Activated CD8-positive, alpha-beta memory T cell treated with anti-CD3 and anti-CD28 coated beads, Interleukin-2, amount 50 U/mL, for 24 hours (primary cell): ENCODE data around the gene HSPB1.
"Not testable (repeated sequence)": the region's sequence is repeated elsewhere in the genome, so short reads cannot be mapped to it uniquely, and the experiment has no call there.

Experiments
- DNase-seq: peaks from one replicate; pipeline ENCODE4 v3.0.0-alpha.2; 2020; ENCODE audit errors: extremely low read depth

HSPB1 gene

DNA sequence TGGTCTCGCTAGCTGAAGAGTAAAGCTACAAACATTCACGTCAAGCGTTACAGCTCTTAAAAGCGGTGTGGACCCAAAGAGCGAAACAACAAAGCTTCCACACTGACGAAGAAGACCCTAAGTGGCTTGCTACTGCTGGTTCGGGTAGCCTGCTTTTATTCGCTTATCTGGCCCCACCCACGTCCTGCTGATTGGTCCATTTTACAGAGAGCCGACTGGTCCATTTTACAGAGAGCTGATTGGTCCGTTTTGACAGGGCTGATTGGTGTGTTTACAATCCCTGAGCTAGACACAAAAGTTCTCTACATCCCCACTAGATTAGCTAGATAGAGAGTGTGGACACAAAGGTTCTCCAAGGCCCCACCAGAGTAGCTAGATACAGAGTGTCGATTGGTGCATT is 6.4 kb downstream of the HSPB1 start:
- DNase-seq = not testable (repeated sequence)

DNA sequence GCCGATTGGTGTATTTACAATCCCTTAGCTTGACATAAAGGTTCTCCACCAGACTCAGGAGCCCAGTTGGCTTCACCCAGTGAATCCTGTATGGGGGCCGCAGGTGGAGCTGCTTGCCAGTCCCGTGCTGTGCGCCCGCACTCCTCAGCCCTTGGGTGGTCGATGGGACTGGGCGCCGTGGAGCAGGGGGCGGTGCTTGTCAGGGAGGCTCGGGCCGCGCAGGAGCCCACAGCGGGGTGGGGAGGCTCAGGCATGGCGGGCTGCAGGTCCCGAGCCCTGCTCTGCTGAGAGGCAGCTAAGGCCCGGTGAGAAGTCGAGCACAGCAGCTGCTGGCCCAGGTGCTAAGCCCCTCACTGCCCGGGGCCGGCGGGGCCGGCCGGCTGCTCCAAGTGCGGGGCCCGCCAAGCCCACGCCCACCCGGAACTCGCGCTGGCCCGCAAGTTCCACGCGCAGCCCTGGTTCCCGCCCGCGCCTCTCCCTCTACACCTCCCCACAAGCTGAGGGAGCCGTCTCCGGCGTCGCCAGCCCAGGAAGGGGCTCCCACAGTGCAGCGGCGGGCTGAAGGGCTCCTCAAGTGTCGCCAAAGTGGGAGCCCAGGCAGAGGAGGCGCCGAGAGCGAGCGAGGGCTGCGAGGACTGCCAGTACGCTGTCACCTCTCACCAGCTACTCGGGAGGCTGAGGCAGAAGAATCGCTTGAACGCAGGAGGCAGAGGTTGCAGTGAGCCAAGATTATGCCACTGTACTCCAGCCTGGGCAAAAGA is 7.0 kb downstream of the HSPB1 start:
- DNase-seq = not testable (repeated sequence)

DNA sequence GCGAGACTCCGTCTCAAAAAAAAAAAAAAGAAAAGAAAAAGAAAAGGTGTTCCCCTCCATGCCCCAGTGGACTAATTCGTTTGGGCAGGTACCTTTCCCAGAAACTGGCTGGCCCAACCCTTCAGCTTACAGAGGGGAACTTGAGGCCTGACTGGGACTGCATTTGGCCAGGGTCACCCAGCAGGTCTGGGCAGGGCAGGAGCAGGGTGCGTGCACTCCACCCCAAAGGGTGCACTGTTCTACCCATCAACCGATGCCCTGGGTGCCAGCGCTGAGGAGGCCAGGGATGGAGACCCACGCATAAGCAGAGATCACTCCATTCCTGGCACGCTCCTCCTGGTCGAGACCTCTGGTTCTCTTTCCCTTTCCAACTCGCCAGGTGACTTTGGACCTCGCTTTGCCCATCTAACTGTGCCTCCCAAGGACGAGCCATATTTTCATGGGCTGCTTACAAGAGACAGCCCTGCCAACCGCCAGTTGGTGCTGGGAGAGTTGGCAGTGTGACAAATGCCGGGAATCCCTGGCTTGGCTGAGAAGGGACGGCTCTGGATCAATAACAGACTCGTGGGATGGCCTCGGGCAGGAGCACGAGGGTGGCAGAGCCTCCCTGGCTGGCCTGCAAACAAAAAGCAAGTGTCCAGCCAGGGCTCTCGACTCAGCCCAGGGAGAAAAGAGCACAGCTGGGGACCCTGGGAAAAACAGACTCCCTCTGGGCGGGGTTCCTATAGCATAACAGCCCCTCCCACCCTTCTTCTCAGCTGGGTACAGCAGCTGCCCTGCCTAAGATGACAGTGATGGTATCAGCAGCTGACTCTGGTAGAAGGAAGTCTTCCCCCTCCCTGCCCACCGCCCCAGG is 7.9 kb downstream of the HSPB1 start:
- DNase-seq = no peak

DNA sequence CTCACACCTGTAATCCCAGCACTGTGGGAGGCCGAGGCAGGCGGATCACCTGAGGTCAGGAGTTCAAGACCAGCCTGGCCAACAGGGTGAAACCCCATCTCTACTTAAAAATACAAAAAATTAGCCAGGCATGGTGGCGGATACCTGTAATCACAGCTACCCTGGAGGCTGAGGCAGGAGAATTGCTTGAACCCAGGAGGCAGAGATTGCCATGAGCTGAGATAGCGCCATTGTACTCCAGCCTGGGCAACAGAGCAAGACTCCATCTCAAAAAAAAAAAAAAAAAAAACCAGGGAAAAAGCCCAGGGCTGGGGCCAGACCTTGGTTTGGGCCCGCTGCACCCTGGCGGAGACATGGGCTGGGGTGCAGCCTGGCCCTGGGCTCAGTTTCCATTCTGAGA is 9.4 kb downstream of the HSPB1 start:
- DNase-seq = not testable (repeated sequence)

DNA sequence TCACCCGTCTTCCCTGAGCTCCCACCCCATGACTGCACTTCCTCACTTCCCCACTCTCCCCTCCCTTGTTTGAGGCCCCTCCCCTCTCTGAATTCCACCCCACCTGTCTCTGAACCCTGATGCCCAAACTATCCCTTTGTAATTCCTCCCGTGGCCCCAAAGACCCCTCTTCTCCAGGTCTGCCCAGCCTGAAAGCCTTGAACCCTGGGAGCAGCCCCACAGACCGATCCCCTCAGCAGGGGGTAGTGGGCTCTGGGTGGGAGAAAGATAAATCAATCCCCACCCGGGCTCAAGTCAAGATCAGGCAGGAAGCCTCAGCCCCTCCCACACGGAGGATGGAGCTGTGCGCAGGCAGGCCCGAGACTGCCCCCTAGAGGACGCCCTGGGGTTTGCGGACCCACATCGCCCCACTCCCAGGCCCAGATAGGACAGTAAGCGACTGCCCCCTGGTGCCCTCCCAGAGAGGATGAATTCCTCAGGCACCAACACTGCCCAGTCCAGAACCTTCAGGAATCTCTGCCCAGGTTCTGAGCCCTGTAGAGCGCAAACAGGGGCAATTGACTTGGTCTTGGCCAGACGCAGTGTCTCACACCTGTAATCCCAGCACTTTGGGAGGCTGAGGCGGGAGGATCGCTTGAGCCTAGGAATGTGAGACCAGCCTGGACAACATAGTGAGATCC is 11.7 kb downstream of the HSPB1 start:
- peak; percentile 88 for DNase-seq

DNA sequence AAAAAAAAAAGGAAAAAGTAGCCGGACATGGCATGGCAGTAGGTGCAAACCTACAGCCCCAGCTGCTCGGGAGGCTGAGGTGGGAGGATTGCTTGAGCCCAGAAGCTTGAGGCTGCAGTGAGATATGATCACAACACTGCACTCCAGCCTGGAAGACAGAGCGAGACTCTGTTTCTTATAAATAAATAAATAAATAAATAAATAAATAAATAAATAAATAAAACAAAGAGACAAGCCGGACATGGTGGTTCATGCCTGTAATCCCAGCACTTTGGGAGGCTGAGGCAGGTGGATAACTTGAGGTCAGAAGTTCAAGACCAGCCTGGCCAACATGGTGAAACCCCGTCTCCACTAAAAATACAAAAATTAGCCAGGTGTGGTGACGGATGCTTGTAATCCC is 12.3 kb downstream of the HSPB1 start:
- DNase-seq = not testable (repeated sequence)

DNA sequence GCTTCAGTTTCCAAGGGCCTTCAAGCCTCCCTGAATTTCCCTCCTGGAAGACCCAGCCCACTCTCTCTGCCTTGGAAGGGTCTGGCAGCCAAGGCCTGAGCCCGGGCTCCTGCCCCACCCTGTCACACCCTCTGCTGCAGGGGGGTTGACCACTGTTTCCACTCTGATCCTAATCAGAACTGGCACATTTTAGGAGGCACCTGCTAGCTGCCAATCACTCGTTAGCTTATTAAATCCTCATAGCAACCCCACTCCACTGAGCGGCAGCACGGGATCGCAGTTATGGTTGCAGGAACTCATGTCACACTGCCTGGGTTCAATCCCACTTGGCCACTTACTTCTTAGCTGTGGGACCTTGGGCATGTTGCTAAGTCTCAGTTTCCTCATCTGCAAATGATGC is 12.9 kb downstream of the HSPB1 start:
- DNase-seq = no peak

DNA sequence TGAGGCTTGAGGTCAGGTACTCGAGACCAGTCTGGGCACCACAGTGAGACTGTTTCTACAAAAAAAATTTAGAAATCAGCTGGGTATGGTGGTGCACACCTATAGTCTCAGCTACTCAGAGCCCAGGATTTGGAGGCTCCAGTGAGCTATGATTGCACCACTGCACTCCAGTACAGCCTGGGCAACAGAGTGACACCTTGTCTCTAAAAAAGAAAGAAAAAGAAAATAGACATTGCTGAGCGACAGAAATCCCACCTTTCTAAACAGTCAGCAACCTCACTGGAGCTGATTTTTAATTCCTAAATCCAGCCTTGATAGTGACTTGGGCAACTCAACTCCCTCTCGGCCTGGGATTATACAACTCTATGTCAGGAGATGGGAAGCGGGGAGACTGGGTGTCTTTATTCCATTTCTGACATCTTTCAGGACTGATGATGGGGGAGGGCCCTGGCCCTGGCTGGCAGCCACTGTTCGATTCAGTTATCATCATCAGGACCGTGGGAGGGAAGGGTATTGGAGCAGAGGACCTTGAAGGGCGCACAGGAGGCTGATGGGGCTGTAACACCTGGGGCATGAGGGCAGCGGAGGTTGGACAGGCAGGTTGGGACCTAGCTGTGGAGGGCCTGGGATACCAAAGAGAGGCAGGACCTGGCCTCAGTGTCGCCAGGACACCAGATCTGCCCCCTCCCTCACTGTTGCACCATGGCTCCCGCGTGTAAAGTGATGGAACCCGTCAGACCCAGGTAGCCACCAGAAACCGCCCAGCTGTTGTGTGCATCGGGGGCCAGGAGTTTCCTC is 14.7 kb downstream of the HSPB1 start:
- DNase-seq = no peak

DNA sequence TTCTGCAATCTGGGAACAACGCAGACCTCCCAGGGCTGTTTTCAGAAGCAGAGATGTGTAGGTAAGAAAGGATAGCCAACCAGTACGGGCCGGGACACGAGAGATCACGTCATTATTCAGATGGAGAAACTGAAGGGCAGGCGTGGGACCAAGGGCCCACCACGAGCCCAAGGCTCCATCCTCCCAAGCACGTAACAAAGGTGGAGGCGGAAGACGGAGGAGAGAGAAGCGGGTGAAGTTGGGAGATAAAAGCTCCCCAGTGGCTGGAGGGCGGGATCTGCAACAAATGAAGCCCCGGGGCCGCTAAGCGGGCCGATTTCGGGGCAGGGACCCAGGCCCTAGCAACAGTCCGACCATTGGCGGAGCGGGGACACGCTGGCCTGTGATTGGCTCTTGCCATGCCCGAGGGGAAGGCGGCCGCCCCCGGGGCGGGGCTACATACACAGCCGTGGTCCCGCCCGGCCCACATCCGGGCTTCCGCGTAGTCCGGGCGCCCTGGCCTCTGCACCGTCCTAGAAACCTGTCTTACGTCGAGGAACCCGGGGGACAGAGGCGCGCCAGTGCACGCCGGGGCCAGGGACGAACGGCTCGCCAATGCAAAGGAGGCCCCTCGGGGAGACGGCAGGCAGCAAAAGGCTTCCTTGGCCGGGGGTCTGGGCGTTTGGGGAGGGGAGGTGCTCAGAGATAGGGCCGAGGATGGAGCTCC is 15.5 kb downstream of the HSPB1 start:
- DNase-seq = peak; percentile 88

DNA sequence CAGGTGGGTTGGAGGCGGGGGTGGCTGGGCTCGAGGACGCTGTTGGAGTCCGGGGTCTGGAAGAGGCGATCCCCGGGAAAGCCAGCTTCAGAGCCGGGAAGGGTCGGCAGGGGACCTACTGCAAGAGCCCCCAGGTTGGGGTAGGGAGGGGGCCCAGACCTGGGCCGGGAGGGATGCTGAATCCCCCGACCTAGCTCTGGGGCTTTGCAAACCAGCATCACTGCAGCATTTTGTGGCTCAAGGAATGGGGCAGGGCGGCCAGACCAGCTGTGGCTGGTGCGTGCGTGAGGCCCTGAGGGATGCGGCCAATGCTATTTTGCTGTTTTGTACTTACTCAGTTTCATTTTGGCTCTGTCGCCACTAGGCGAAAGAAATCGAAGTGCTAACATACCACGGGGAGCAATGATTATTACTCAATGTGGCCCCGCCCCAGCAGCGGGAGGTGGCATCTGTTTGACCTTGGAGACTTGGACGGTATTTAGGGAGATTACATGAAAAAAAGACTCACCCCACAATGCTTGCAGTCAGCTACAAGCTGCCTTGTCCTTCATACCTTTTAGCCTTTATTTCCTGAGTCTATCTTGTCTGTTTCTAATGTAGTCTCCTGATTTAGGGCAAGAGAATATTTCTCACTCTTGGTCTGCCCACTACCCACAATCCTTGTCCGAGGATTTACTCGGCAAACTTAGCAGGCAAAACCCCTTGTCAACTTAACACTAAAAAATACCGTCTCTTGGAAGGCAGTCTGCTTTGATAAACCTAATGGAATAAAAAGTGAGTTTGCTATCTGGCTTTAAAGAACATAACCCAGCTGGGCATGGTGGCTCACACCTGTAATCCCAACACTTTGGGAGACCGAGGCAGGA is 16.2 kb downstream of the HSPB1 start:
- no peak for DNase-seq

DNA sequence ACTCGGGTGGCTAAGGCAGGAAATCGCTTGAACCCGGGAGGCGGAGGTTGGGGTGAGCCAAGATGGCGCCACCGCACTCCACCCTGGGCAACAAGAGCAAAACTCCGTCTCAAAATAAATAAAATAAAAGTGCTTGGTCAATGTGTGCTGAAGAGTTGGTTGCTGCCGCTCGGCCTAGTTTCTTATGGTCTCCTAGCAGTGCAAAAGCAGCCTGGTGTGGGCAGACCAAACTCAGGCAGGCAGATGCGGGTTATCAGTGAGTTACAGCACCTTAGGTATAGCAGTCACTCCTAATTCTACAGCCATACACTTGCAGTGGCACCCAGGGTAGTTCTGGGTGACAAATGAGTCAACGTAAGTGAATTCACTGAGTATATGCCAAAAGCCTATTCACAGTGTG is 22.6 kb downstream of the HSPB1 start:
- DNase-seq = no peak

DNA sequence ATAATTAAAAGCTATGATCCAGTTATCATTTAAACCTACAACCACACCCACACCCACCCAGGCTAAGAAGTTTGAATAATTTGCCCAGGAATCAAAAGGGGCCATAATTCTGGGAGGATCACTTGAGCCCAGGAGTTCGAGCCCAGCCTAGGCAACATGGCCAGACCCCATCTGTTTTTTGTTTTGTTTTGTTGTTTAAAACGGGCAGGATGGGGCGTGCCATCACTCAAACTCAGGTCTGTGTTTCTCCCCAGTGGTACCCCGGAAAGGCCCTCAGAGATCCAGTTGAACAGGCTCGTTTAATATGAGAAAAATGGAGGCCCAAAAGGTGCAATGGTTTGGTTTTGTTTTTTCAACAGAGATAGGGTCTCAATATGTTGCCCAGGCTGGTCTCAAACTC is 23.3 kb downstream of the HSPB1 start:
- no peak for DNase-seq

DNA sequence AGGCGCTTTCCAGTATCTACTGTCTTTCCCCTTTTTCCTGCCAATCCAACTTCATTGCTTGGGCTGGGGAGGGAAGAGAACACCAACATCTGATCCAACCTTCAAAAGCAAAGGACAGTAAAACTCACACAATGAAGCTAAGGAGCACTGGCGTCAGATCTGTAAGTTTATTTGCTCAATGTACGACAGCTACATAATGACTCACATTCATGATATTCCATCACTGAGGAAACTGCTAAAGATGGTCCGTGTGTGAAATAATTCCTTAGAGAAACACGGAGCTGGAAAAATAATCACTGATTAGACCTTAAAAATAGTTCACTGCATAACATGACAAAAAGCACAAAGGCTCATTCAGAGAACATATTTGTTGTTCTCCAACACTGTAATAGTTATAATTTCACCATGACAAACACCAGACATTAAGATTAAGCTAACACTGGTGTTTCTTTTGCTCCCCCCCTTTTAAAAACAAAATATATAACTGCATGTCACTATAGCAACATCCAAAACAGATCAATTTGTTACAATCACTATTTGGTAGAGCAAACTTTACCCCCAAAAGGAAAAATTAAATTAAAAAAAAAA is 24.3 kb downstream of the HSPB1 start:
- DNase-seq = no peak

DNA sequence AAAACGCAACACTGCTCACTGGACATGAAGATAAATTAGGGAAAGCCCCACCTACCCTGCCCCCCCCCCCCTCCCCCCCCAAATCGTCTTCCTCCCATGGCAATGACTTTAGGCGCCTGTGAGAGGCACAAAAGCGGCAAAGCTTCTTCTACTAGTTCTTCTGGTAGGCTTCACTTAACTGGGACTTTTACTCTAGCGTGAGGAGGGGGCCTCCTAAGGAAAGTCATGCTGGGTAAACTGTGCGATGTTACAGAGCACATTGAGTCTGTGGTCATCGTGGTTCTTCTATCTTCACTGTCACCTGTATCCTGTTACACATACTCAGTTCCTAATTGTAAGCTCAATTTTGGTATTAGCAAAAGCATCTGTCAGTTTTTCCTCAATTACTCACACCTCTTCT is 25.1 kb downstream of the HSPB1 start:
- DNase-seq = no peak

DNA sequence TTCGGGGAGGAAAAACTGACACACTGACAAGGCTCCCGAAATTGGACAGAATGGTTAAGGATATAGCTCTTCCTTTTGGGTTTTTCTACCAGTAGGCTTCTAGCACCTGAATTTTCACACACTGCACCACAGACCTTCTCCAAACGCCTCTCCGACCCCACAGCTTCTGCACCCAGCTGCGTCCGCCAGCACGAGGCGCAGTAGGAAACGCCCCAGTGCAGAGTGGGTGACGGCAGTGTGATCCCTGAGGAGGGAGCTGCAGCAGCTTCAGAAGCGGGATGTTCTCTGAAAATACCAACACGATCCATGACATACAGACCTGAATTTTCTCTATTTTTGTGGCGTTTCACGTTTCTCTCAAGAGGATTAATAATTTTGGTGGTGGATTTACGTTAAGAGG is 25.9 kb downstream of the HSPB1 start:
- DNase-seq = no peak

DNA sequence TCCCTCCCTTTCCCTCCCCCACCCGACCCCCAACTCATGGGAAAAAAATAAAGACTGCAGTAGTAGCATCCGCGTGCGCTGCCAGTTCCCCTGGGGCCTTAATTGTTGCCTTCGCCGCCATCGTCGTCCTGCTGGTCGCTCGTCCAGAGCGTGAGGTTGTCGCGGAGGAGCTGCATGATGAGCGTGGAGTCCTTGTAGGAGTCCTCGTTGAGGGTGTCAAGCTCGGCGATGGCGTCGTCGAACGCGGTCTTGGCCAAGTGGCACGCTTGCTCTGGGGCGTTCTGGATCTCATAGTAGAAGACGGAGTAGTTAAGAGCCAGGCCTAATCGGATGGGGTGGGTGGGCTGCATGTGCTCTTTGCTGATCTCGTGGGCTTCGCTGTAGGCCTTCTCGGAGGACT is 27.0 kb downstream of the HSPB1 start:
- no peak for DNase-seq

DNA sequence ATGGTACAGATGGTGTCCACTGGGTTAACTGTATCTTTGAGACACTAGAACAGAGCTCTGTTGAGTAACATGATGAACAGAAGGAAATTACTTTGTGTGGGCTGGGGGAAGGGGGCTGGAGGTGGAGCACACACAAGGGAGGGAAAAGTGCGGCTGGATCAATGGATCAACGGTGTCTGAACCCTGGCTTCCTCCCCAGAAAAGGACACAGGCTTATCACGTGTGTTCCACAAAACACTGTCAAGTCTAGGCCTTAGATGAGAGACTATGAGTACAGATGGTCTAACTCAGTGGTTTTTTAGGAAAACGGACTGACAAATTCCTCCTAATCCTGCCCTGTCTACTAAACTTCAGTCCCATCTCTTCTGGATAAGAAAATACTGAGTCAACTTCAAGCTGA is 27.8 kb downstream of the HSPB1 start:
- DNase-seq = no peak

DNA sequence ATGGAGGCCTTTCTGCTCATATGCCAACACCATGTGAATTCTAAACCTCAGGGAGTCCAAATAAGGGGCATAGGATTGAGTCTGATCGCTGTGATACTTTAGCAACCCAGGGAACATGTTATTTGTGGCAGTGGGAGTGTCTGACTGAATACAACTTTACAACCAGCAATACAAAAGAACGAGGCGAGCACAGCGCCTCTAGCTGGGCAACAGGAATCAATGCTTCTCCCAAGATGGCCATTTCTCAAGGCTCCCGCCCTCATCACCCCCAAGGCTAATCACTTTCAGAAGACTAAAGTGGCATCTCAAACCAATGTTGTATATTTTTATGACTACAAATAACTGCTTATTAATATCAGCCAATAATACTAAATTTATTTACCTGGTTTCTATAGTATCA is 28.2 kb downstream of the HSPB1 start:
- DNase-seq = no peak

DNA sequence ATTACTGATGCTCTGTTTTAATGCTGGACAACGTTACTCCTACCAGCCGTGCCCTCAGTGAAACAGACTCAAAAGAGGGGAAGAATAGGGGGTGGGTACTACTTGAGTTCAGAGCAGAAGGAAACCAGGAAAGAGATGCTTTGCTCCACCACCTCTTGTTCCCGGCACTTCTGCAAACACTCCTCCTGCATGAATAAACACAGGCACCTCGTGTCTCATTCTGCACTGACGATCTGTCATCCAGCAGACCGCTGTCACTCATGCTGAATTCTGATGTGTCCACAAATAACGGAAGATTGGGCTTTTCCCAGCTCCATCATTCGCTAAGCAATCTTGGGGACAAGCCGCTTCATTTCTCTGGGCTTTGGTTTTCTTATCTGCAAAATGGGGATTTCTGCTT is 29.6 kb downstream of the HSPB1 start:
- no peak for DNase-seq
